GM12873 (cell line): ENCODE results near the gene CYP4F8.
A peak's percentile ranks its signal among the peaks of the same experiment; 100 is the strongest.

ENCODE experiments used
- CTCF ChIP-seq: IDR thresholded peaks from 2 replicates; pipeline ENCODE4 v1.5.1; 2012; ENCODE audit warnings: low read depth, mild to moderate bottlenecking, moderate library complexity, low read length, control low read depth; ENCODE audit not compliant: insufficient read depth; ENCODE audit errors: missing control alignments

Gene CYP4F8

GRCh38 chr19:15584095-15584494 is 30.9 kb upstream of the CYP4F8 start:
- no peak for TF ChIP-seq CTCF

GRCh38 chr19:15584541-15585115 is 30.4 kb upstream of the CYP4F8 start:
- peak; percentile 93 for TF ChIP-seq CTCF

- TF ChIP-seq CTCF: no peak
Measured at GRCh38 chr19:15587663-15588062, 27.4 kb upstream of the CYP4F8 start.

- no peak for TF ChIP-seq CTCF
Measured at GRCh38 chr19:15588265-15588664, 26.8 kb upstream of the CYP4F8 start.

GRCh38 chr19:15589760-15590451 is 25.1 kb upstream of the CYP4F8 start:
- no peak for TF ChIP-seq CTCF

- no peak for TF ChIP-seq CTCF
Measured at GRCh38 chr19:15591796-15592195, 23.2 kb upstream of the CYP4F8 start.

GRCh38 chr19:15595069-15595468 is 19.9 kb upstream of the CYP4F8 start:
- no peak for TF ChIP-seq CTCF
